HCT116 (cell line): Measurements from ENCODE around the gene NFE2L2. TPM values are rescaled to one million over a fixed set of nuclear protein-coding genes. Genes with fewer than 3 reads are reported as not detected.

Source experiments
- ATAC-seq: fragments of 200-7000 bp; cut with Tn5 transposase; 2 replicates; pipeline ENCODE4 v1.9.1; 2020; ENCODE audit warnings: mild to moderate bottlenecking, moderate library complexity
- BruUV-seq: library from RNA; stranded (reverse); fragments of 400-500 nt; replicated peaks from 2 replicates; lab custom pipeline; 2021; lab: Mats Ljungman, UMichigan
- CTCF ChIA-PET: fragments of 300-600 bp; sonication (Branson Sonifier 250); formaldehyde crosslinking; loops from one replicate; lab custom pipeline; 2021; ENCODE audit warnings: antibody characterized with exemption; lab: Charles Lee
- POLR2A ChIA-PET: fragments of 300-600, 350-600 bp; sonication (Branson Sonifier 250); formaldehyde crosslinking; loops from one replicate; lab custom pipeline; 2021; ENCODE audit warnings: antibody characterized with exemption; lab: Charles Lee
- RAD21 ChIA-PET, 2 experiments: fragments of 300-600 bp; sonication (Branson Sonifier 250); formaldehyde crosslinking; loops; one replicate each; lab custom pipeline; 2023; ENCODE audit warnings: low total read pairs in 2 of 2; ENCODE audit not compliant: uncharacterized antibody in 2 of 2, unreplicated experiment in 2 of 2, low non-redundant PET in 1 of 2; lab: Charles Lee
- DNase-seq: peaks from one replicate; pipeline ENCODE4 v3.0.0-alpha.2; 2010; ENCODE audit warnings: low read depth, low spot score
- H2AFZ ChIP-seq: fragments of 200-600 bp; shearing (Covaris generic), sonication (generic); 2 replicates; pipeline ENCODE4 v1.6.1; 2017; ENCODE audit warnings: low read depth, mixed run types, mixed read lengths, antibody characterized with exemption, low read length; ENCODE audit not compliant: poor library complexity, severe bottlenecking
- H3K27ac ChIP-seq: 2 replicates; pipeline ENCODE4 v1.5.1; 2012; ENCODE audit warnings: low read depth, low read length
- H3K27me3 ChIP-seq: fragments of 200-600 bp; sonication (generic); 2 replicates; pipeline ENCODE4 v1.6.1; 2016; ENCODE audit warnings: mixed run types, low read length, mixed read lengths; ENCODE audit not compliant: insufficient read depth
- H3K36me3 ChIP-seq, 2 experiments: fragments of 200-500 bp in 1 of 2; fragments of 200-600 bp in 1 of 2; sonication (Bioruptor generic) in 1 of 2; sonication (generic) in 1 of 2; 2 replicates each; pipeline versions ENCODE4 v1.5.1 to v1.6.1; 2014 to 2016; ENCODE audit warnings: low read length in 2 of 2, inconsistent platforms in 1 of 2, mixed read lengths in 1 of 2, mixed run types in 1 of 2; ENCODE audit not compliant: insufficient read depth in 2 of 2, control insufficient read depth in 1 of 2
- H3K4me1 ChIP-seq, 2 experiments: fragments of 200-600 bp in 1 of 2; sonication (generic) in 1 of 2; 2 replicates each; pipeline versions ENCODE4 v1.5.1 to v1.6.1; 2012 to 2017; ENCODE audit warnings: low read length in 2 of 2, inconsistent platforms in 1 of 2, mild to moderate bottlenecking in 1 of 2, mixed read lengths in 1 of 2, mixed run types in 1 of 2, moderate library complexity in 1 of 2; ENCODE audit not compliant: insufficient read depth in 2 of 2, control insufficient read depth in 1 of 2
- H3K4me2 ChIP-seq: fragments of 200-600 bp; sonication (generic); 2 replicates; pipeline ENCODE4 v1.6.1; 2017; ENCODE audit warnings: mixed run types, low read length, mixed read lengths
- H3K4me3 ChIP-seq, 2 experiments: fragments of 200-600 bp in 1 of 2; sonication (generic) in 1 of 2; replicated peaks in 1 of 2; 2 replicates each; pipeline ENCODE4 v1.5.1; 2011 to 2016; ENCODE audit warnings: low read length in 2 of 2, control low read depth in 1 of 2, low read depth in 1 of 2, mild to moderate bottlenecking in 1 of 2, mixed read lengths in 1 of 2, mixed run types in 1 of 2
- H3K79me2 ChIP-seq: fragments of 200-600 bp; sonication (generic); 2 replicates; pipeline ENCODE4 v1.6.1; 2017; ENCODE audit warnings: mild to moderate bottlenecking, mixed run types, low read length, moderate library complexity, mixed read lengths; ENCODE audit not compliant: insufficient read depth
- H3K9ac ChIP-seq: fragments of 200-600 bp; sonication (generic); 2 replicates; pipeline ENCODE4 v1.6.1; 2016; ENCODE audit warnings: low read length, mixed read lengths
- H3K9me2 ChIP-seq: fragments of 200-600 bp; sonication (generic), shearing (Covaris generic); 2 replicates; pipeline ENCODE4 v1.6.1; 2017; ENCODE audit warnings: mixed run types, mild to moderate bottlenecking, moderate library complexity; ENCODE audit not compliant: insufficient read depth
- H3K9me3 ChIP-seq, 2 experiments: fragments of 200-500 bp in 1 of 2; fragments of 200-600 bp in 1 of 2; sonication (Bioruptor generic) in 1 of 2; sonication (generic) in 1 of 2; 2 replicates each; pipeline ENCODE4 v1.6.1; 2014 to 2017; ENCODE audit warnings: low read length in 2 of 2, mixed read lengths in 2 of 2, inconsistent platforms in 1 of 2, low read depth in 1 of 2, mild to moderate bottlenecking in 1 of 2, mixed run types in 1 of 2, moderate library complexity in 1 of 2; ENCODE audit not compliant: control insufficient read depth in 1 of 2, insufficient read depth in 1 of 2
- H4K20me1 ChIP-seq: fragments of 200-600 bp; sonication (generic), shearing (Covaris generic); 2 replicates; pipeline ENCODE4 v1.6.1; 2017; ENCODE audit warnings: mixed run types, mild to moderate bottlenecking, moderate library complexity; ENCODE audit not compliant: insufficient read depth
- ELF1 ChIP-seq: IDR thresholded peaks from 2 replicates; pipeline ENCODE4 v1.6.1; 2012; ENCODE audit warnings: low read depth, borderline replicate concordance
- JUND ChIP-seq: IDR thresholded peaks from 2 replicates; pipeline ENCODE4 v1.6.1; 2012
- POLR2A ChIP-seq: IDR thresholded peaks from 2 replicates; pipeline ENCODE4 v1.7.0; 2011; ENCODE audit warnings: borderline replicate concordance; ENCODE audit not compliant: insufficient read depth, insufficient read length; ENCODE audit errors: extremely low read depth
- POLR2AphosphoS5 ChIP-seq: IDR thresholded peaks from 2 replicates; pipeline ENCODE4 v1.6.1; 2011; ENCODE audit warnings: mild to moderate bottlenecking, low read depth, low read length, moderate library complexity
- RAD21 ChIP-seq: IDR thresholded peaks from 2 replicates; pipeline ENCODE4 v1.6.1; 2012; ENCODE audit warnings: low read depth, mild to moderate bottlenecking
- SIN3A ChIP-seq: IDR thresholded peaks from 2 replicates; pipeline ENCODE4 v1.6.1; 2012; ENCODE audit warnings: low read depth
- SRF ChIP-seq: IDR thresholded peaks from 2 replicates; pipeline ENCODE4 v1.6.1; 2012; ENCODE audit warnings: low read depth
- TCF7L2 ChIP-seq: IDR thresholded peaks from 2 replicates; pipeline ENCODE4 v1.7.0; 2011; ENCODE audit warnings: borderline replicate concordance, inconsistent platforms; ENCODE audit not compliant: insufficient read depth, insufficient read length; ENCODE audit errors: extremely low read depth
- YY1 ChIP-seq: IDR thresholded peaks from 2 replicates; pipeline ENCODE4 v1.6.1; 2011; ENCODE audit warnings: low read length, low read depth, moderate library complexity, mild to moderate bottlenecking; ENCODE audit not compliant: insufficient replicate concordance; ENCODE audit errors: extremely low read depth
- ZFX ChIP-seq: fragments of 450-650 bp; IDR thresholded peaks from 2 replicates; pipeline ENCODE4 v1.6.1; 2017
- intact Hi-C: fragments of 100-400 bp; cut with micrococcal nuclease; formaldehyde crosslinking; loops from 2 replicates; pipeline ENCODE4 v1.10.0; 2022
- total RNA-seq: library from RNA; stranded (reverse); gene quantifications from one replicate; pipeline ENCODE4 v1.2.1, GENCODE V29; 2021; ENCODE audit not compliant: unreplicated experiment
- TF ChIP-seq, protein P1 (sequence below): IDR thresholded peaks from 2 replicates; pipeline ENCODE4 v1.6.1; 2011; ENCODE audit warnings: mild to moderate bottlenecking, low read length, moderate library complexity; ENCODE audit not compliant: insufficient replicate concordance; ENCODE audit errors: extremely low read depth
- TF ChIP-seq, protein P2 (sequence below): IDR thresholded peaks from 2 replicates; pipeline ENCODE4 v1.6.1; 2012

The NFE2L2 gene
- total RNA-seq, 1 experiment from 2014 or later: 106 TPM

DNA sequence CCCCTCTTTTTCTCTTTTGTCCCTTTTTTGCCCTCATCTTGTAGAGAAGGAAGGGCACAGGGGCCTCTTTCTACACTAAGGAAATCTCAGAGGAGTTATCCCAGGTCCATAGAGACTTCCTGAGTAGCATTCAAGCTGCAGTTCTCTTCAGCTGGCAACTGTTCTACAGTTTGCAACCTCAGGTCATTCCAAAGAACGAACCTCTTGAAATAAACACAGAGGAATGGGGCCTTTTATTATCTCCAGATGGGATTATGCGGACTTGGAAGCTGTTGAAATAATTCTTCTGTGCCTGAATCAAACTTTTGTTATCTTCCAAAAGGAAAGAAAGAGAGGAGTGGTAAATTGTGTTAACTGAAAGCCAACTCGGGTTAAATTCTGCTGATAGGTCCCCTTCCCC, 31.0 kb upstream of the NFE2L2 start (continued):
- TF ChIP-seq, protein P1, sequence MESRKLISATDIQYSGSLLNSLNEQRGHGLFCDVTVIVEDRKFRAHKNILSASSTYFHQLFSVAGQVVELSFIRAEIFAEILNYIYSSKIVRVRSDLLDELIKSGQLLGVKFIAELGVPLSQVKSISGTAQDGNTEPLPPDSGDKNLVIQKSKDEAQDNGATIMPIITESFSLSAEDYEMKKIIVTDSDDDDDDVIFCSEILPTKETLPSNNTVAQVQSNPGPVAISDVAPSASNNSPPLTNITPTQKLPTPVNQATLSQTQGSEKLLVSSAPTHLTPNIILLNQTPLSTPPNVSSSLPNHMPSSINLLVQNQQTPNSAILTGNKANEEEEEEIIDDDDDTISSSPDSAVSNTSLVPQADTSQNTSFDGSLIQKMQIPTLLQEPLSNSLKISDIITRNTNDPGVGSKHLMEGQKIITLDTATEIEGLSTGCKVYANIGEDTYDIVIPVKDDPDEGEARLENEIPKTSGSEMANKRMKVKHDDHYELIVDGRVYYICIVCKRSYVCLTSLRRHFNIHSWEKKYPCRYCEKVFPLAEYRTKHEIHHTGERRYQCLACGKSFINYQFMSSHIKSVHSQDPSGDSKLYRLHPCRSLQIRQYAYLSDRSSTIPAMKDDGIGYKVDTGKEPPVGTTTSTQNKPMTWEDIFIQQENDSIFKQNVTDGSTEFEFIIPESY: no peak
- TF ChIP-seq SIN3A (no peak), POLR2A (no peak), TCF7L2 (no peak), SRF (no peak)
- TF ChIP-seq, protein P2, sequence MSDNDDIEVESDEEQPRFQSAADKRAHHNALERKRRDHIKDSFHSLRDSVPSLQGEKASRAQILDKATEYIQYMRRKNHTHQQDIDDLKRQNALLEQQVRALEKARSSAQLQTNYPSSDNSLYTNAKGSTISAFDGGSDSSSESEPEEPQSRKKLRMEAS: no peak

DNA sequence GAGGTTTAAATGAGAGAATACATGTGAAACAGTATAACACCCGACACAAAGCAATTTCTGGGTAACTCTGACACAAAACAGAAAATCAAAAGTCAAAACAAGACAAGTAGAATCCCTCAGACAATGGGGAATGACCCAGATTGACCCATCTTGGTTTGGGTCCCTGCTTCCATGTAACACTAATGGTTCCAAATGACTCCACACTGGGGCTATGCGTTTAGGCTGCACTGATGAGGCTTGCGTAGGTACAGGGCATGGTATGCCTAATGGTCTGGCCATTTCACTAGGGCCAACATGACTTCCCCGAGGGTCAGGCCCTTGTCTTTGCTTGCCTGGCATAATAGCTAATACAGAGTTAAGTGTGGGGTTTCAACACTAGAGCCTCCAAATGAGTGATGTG, 27.2 kb upstream of the NFE2L2 start:
- no TSS peak for BruUV-seq

More for the DNA sequence above, 27.2 kb upstream of the NFE2L2 start:
- no peaks in the 10 kb centered on the region for H3K27me3 ChIP-seq
- DNase-seq: no peak
- no peak overlapping the region for H3K4me2 ChIP-seq
- no peaks in the 10 kb centered on the region for H4K20me1 ChIP-seq
- no peaks in the 10 kb centered on the region for H3K36me3 ChIP-seq
- RAD21 ChIA-PET: no interaction called here
- no peak for ATAC-seq
- H3K27ac ChIP-seq: no peak overlapping the region
- TF ChIP-seq, protein P2: no peak
- no peak for TF ChIP-seq RAD21
- no peak for TF ChIP-seq TCF7L2
- TF ChIP-seq YY1: no peak
- TF ChIP-seq JUND: no peak
- TF ChIP-seq ZFX: no peak
- TF ChIP-seq ELF1: no peak
- TF ChIP-seq, protein P1: no peak
- no peak for TF ChIP-seq POLR2AphosphoS5
- H3K79me2 ChIP-seq: no peaks in the 10 kb centered on the region
- no peaks in the 10 kb centered on the region for H3K4me1 ChIP-seq
- intact Hi-C loops: no loop called here
- no peak overlapping the region for H3K4me3 ChIP-seq
- no peak overlapping the region for H2AFZ ChIP-seq
- POLR2A ChIA-PET: no interaction called here
- H3K9me2 ChIP-seq: no peaks in the 10 kb centered on the region
- CTCF ChIA-PET: no interaction called here
- no peak overlapping the region for H3K9ac ChIP-seq
- no peaks in the 10 kb centered on the region for H3K9me3 ChIP-seq
